Measurements from ENCODE around the gene WFDC2.
"Not testable (repeated sequence)": the region's sequence is repeated elsewhere in the genome, so short reads cannot be mapped to it uniquely, and the experiment has no call there.

The WFDC2 gene

GRCh38 chr20:45452772-45453691 is 16.5 kb upstream of the WFDC2 start:
- DNase-seq: no peak

- peak; percentile 20 for DNase-seq
These were observed 12.9 kb upstream of the WFDC2 start for GRCh38 chr20:45456632-45457031.

- no peak for DNase-seq
These were observed 9.9 kb upstream of the WFDC2 start for GRCh38 chr20:45459606-45460005.

- DNase-seq: no peak
These were observed 8.3 kb upstream of the WFDC2 start for GRCh38 chr20:45461225-45461624.

- no peak for DNase-seq
These were observed 6.6 kb upstream of the WFDC2 start for GRCh38 chr20:45462711-45463509.

- DNase-seq: no peak
These were observed 5.8 kb upstream of the WFDC2 start for GRCh38 chr20:45463709-45464108.

- DNase-seq: no peak
These were observed 3.9 kb upstream of the WFDC2 start for GRCh38 chr20:45465491-45466266.

- no peak for DNase-seq
These were observed 2.4 kb upstream of the WFDC2 start for GRCh38 chr20:45467172-45467571.

- no peak for DNase-seq
These were observed 1.7 kb upstream of the WFDC2 start for GRCh38 chr20:45467861-45468260.

GRCh38 chr20:45470262-45470931 is 844 bp downstream of the WFDC2 start:
- DNase-seq: peak; percentile 12

- no peak for DNase-seq
These were observed 1.4 kb downstream of the WFDC2 start for GRCh38 chr20:45470937-45471336.

- DNase-seq: not testable (repeated sequence)
These were observed 2.7 kb downstream of the WFDC2 start for GRCh38 chr20:45472286-45472685.

GRCh38 chr20:45477530-45478148 is 8.1 kb downstream of the WFDC2 start:
- DNase-seq: not testable (repeated sequence)

GRCh38 chr20:45479822-45480221 is 10.3 kb downstream of the WFDC2 start:
- DNase-seq: no peak

- no peak for DNase-seq
These were observed 15.1 kb downstream of the WFDC2 start for GRCh38 chr20:45484676-45485075.

- DNase-seq: no peak
These were observed 15.8 kb downstream of the WFDC2 start for GRCh38 chr20:45485388-45485787.

- DNase-seq: no peak
These were observed 17.7 kb downstream of the WFDC2 start for GRCh38 chr20:45487231-45487635.

GRCh38 chr20:45489083-45489531 is 19.6 kb downstream of the WFDC2 start:
- DNase-seq: no peak

- DNase-seq: no peak
These were observed 26.0 kb downstream of the WFDC2 start for GRCh38 chr20:45495501-45495941.

- DNase-seq: no peak
These were observed 26.6 kb downstream of the WFDC2 start for GRCh38 chr20:45496166-45496565.

- DNase-seq: no peak
These were observed 28.5 kb downstream of the WFDC2 start for GRCh38 chr20:45497971-45498494.

- no peak for DNase-seq
These were observed 30.5 kb downstream of the WFDC2 start for GRCh38 chr20:45500022-45500421.
